Cardiac muscle cell (in vitro differentiated cells and primary cell): ENCODE measurements around the gene CRYZ. TPM values are rescaled to one million over a fixed set of nuclear protein-coding genes. Genes with fewer than 3 reads are reported as not detected.
"Not testable (repeated sequence)": the region's sequence is repeated elsewhere in the genome, so short reads cannot be mapped to it uniquely, and the experiment has no call there.

Experiments
- DNase-seq, 2 donors: peaks; one replicate each; pipeline versions ENCODE4 v3.0.0 to v3.0.0-alpha.2; 2010 to 2017; ENCODE audit warnings: low read depth in 1 of 2, low spot score in 1 of 2
- H3K27ac ChIP-seq: fragments of 200-600 bp; sonication (generic); 2 replicates; pipeline ENCODE4 v1.5.1; 2016
- H3K27me3 ChIP-seq: fragments of 200-600 bp; sonication (generic); 2 replicates; pipeline ENCODE4 v1.6.0; 2016; ENCODE audit warnings: control low read depth
- H3K36me3 ChIP-seq: fragments of 200-600 bp; sonication (generic); 2 replicates; pipeline ENCODE4 v1.5.1; 2016; ENCODE audit warnings: control low read depth
- H3K4me1 ChIP-seq: fragments of 200-600 bp; sonication (generic); 2 replicates; pipeline ENCODE4 v1.8.1; 2017; ENCODE audit warnings: low read depth, mild to moderate bottlenecking, mixed run types
- H3K4me3 ChIP-seq: fragments of 200-600 bp; sonication (generic); 2 replicates; pipeline ENCODE4 v1.5.1; 2016; ENCODE audit warnings: mild to moderate bottlenecking
- H3K9me3 ChIP-seq: fragments of 200-600 bp; sonication (generic); 2 replicates; pipeline ENCODE4 v1.5.1; 2017; ENCODE audit warnings: low read depth, mild to moderate bottlenecking, control low read depth
- CTCF ChIP-seq: IDR thresholded peaks from 2 replicates; pipeline ENCODE4 v1.5.1; 2012; ENCODE audit warnings: low read depth, mild to moderate bottlenecking, low read length
- polyA plus RNA-seq: library from polyadenylated mRNA; unstranded; fragments of >200 nt; fragmentation: Nextera tagmentation; extraction: Ambion mirVana; gene quantifications from 2 replicates; pipeline ENCODE4 v1.2.1, GENCODE V29; 2016
- total RNA-seq: library from RNA; depleted of rRNA; stranded (reverse); fragments of >200 nt; gene quantifications from 2 replicates; pipeline ENCODE4 v1.2.3, GENCODE V29; 2016

Gene CRYZ
- total and polyA plus RNA-seq, 2 experiments from 2014 or later: 62.2 to 101 TPM

DNA sequence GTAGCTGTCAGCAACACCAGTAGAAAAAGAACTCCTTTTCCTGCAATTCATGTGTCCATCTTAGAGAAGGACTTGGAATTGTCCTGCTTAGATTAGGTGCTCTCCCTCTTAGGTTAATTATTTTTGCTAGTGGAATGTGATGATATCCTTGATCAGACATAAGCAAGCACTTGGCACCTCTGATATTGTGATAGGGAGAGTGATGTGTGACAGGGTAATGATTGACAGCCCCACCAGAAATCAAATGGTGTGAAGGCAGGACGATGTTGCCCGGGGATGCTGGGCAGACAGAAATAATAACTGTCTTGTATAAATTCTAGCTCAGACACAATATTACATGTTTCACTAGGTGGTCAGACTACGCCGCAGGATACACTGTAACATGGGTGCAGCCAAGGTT, 4.5 kb upstream of the CRYZ start:
- no peak overlapping the region for H3K4me3 ChIP-seq
- peaks cover 6% of the 10 kb centered on the region for H3K4me1 ChIP-seq
- TF ChIP-seq CTCF: no peak
- H3K9me3 ChIP-seq: no peaks in the 10 kb centered on the region
- H3K27ac ChIP-seq: no peak overlapping the region
- H3K27me3 ChIP-seq: no peaks in the 10 kb centered on the region
- no peak for DNase-seq
- peaks cover 25% of the 10 kb centered on the region for H3K36me3 ChIP-seq

DNA sequence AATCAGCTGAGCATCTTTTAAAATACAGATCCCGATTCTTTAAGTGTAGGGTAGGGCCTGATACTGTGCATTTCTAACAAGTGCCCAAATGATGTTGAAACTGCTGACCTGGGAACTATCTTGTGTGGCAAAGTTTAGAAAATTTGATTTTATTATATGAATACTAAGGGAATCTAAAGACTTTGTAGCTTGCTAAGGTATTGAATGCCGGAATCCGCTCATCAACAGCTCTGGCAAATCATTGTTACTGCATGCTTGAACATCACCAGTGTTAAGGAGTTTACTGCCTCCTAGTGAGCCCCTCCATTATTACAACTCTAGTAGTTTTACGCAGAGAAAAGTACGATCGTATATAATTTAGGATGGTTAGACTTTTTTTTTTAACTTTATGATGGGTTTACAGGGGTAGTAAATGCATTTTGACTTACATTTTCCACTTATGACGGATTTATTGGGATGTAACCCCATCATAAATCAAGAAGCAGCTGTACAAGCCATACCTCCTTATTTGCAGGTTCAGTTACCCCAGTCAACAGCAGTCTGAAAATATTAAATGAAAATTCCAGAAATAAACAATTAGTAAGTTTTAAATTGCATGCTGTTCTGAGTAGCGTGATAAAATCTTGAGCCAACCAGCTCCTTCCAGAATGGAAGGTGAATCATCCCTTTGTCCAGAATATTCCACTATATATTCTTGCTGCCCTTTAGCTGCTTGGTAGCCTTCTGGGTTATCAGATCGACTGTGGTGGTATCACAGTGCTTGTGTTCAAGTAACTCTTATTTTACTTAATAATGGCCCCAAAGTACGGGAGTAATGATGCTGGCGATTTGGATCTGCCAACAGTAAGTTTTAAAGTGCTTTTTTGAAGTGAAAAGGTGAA, 994 bp upstream of the CRYZ start:
- Histone ChIP-seq H3K9me3 (no peaks in the 10 kb centered on the region), H3K27ac (peak overlapping the region; percentile 92), H3K27me3 (no peaks in the 10 kb centered on the region), H3K36me3 (peaks cover 14% of the 10 kb centered on the region), H3K4me1 (peaks cover 16% of the 10 kb centered on the region), H3K4me3 (peak overlapping the region; percentile 86)
- TF ChIP-seq CTCF: peak; percentile 77
- DNase-seq: peak; percentile 78 to 81

DNA sequence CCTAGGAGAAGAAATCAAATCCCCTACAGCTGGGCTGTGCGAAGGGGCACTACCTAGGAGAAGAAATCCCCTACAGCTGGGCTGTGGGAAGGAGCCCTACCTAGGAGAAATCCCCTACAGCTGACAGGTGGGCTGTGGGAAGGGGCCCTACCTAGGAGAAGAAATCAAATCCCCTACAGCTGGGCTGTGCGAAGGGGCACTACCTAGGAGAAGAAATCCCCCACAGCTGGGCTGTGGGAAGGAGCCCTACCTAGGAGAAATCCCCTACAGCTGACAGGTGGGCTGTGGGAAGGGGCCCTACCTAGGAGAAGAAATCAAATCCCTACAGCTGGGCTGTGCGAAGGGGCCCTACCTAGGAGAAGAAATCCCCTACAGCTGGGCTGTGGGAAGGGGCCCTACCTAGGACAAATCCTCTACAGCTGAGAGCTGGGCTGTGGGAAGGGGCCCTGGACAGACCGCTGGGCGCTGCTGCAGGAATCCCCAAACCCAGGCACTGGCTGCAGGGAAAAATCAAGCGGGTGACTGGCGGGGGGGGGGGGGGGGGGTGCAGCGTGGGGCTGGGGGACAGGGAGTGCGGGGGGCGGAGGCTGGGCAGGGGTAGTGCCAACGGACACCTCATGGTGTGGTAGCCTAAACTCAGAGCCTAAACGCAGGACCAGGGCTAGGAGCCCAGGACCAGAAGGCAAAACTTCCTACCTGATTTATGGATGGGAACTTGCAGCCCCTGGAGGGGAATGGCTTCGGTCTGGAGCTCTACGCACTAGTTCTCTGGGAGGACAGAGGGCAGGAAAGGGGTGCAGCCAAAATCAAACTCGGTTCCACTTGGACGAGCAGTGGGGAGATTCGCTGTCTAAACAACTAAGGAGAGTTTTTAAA, 541 bp downstream of the CRYZ start:
- peaks cover 10% of the 10 kb centered on the region for H3K36me3 ChIP-seq
- H3K9me3 ChIP-seq, H3K27me3 ChIP-seq: not testable (repeated sequence)
- H3K4me1 ChIP-seq: peaks cover 21% of the 10 kb centered on the region
- H3K4me3 ChIP-seq: peak overlapping the region; percentile 86
- peak in 1 of 2 donors; percentile 13 for DNase-seq
- H3K27ac ChIP-seq: peak overlapping the region; percentile 92

GRCh38 chr1:74731399-74732052, 1.3 kb downstream of the CRYZ start:
- Histone ChIP-seq H3K4me3 (peak overlapping the region; percentile 86), H3K36me3 (peaks cover 3% of the 10 kb centered on the region), H3K27ac (no peak overlapping the region), H3K27me3 (no peaks in the 10 kb centered on the region), H3K9me3 (no peaks in the 10 kb centered on the region), H3K4me1 (peaks cover 21% of the 10 kb centered on the region)
- TF ChIP-seq CTCF: no peak
- no peak for DNase-seq

DNA sequence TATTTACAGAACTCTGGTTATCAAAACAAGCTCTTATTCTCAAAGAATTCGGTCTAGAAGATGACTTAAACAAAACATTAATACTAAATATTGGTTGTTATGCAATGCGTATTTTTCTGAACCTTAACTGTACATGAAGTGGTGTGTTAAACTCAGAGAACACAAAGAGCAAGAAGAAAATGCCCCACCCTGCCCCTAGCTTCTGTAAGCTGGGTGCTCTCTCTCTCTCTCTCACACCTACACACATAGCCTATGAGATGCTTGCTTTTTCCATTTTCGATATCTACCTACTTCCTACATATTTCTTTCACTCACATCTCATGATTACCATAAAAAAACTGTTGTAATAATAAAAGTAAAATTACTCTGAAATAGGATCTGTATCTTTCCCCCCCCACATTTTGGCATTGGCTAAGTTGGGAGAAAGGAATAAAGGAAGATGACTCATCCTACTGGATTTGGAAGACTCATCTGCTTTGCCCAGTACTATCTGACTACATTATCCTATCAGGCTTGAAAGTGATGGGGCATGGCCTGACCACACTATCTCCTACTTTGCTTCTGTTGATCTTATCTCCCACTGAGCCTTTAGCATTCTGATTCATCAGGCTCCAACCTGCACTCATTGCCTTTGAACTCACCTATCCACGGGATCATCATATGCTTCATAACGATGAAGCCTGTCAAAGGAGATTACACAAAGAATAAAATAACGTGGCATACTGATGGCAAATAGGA, 2.9 kb downstream of the CRYZ start:
- H3K27me3 ChIP-seq: no peaks in the 10 kb centered on the region
- DNase-seq: peak in 1 of 2 donors; percentile 42
- no peak overlapping the region for H3K27ac ChIP-seq
- TF ChIP-seq CTCF: no peak
- peaks cover 3% of the 10 kb centered on the region for H3K36me3 ChIP-seq
- H3K4me3 ChIP-seq: no peak overlapping the region
- H3K4me1 ChIP-seq: peaks cover 21% of the 10 kb centered on the region
- no peaks in the 10 kb centered on the region for H3K9me3 ChIP-seq
